Stimulated activated CD4-positive, alpha-beta T cell treated with anti-CD3 and anti-CD28 coated beads, TNF-alpha, amount 100 ng/mL, for 24 hours (primary cell): ENCODE results near the gene PARD3B.

Experiments
- DNase-seq, 3 experiments: peaks; one replicate each; pipeline ENCODE4 v3.0.0-alpha.2; 2020; ENCODE audit warnings: low read depth in 3 of 3

Gene PARD3B

DNA sequence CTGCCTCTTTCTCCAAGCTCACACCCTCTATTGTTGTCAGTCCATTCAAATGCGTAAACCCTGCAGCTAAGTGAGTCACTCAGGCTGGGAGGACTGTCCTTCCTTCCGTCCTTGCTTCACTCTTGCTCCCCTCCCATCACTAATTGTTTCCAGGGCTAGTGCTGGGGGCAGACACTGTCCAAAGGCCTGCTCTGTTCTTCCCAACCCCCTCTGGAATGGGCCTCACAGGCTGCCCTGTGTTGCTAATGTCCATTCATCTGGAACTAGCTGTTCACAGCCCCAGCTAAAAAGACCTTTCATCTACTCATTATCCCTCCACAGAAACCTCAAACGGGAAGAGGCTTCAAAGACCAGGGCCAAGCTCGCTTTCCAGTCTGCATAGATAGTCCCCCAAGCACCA is 1105.2 kb downstream of the PARD3B start:
- no peak for DNase-seq

DNA sequence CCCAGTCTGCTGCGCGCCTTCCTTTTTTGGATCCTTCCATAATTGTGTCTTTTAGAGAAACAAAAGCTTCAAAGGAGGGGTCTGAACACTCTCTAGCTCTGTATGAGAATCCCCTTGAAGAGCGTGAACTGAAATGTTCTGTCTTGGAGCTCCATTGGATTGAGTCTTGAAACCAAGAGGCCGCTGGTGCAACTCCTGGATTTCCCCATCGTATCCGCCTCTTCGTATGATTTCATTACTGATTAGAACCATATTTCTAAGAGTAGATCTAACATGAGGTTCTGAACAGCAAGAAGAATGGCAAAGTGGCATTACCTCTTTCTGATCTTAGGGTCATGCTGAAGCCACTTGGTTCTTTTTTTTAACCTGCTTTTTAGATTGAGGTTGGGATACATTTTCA is 1105.7 kb downstream of the PARD3B start:
- DNase-seq: no peak

DNA sequence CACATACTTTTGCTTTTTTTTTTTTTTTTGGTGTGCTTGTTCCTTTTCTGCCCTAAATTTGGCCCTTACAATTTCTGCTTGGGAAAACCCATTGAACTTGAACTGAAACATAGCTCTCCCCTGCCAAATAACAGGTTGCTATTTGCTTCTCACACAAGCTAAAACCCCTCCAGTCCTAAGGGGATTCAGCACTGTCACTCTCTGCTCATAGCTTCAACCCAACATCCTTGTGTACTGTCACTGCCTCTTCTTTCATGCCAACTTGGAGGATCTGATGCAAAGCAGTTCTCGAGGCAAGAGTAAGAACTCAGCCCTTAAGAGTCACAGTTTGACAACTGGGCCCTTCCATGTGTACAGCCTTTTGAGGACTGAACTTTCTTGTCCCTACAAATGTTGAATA is 1106.4 kb downstream of the PARD3B start:
- DNase-seq: no peak

DNA sequence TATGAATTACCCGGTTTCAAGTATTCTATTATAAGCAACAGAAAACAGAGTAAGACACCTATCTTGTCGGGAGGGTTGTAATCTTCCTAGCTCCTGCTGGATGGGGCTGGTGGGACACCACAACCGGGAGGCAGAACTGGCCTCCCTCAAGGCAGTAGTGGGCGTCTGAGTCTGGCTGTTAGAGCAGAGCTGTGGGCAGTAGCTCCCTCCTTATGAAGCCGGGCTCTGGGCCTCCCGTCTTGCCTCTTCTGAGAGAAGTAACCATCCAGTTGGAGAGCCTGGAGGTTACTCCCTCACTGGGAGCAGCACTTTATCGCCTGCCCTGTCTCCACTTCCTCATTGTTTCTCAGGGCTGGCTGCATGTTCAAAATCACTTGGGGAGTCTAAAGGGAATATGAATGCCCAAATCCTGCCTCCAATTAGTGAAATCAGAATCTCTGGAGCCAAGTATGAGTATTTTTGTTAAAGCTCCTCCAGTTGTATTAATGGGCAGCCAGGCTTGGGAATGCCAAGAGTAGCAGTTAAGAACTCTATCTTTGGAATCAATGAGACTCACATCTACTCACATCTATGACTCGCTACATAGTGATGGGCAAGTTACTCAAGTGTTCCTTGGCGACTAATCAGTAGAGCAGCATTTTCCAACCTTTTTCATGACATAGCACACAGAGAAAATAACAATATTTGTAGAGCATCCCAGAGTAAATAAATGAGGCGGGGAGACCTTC is 1109.8 kb downstream of the PARD3B start:
- DNase-seq: no peak

DNA sequence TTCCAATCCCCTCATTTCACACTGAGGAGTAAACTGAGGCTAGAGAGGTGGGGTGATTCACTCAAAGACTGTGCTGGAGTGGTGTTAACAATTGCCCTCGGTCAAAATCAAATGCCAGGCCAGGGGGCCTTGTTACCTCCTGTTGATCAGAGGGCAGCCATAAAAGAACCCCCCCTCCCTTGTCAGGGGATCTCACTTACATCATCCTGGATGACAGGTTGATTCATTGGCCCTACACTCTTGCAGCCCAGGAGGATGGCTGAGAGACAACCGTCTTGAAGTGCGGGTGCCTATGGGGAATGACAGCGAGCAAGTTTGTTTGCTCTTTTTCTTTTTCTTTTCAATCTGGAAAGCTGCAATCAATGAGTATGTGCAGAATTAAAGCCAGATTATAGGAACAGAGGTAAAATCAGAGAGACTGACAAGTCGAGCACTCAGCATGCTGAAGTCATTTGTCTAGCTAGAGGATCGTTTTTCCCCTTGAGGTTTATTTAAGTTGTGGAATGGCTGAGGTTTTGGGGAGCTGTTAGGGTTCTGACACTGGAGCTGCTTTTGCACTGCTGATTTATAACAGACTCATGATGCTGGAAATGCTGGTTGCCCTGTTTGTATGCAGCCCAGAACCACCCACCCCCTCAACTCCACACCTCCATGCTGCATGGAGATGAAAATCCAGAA is 1110.6 kb downstream of the PARD3B start:
- no peak for DNase-seq

DNA sequence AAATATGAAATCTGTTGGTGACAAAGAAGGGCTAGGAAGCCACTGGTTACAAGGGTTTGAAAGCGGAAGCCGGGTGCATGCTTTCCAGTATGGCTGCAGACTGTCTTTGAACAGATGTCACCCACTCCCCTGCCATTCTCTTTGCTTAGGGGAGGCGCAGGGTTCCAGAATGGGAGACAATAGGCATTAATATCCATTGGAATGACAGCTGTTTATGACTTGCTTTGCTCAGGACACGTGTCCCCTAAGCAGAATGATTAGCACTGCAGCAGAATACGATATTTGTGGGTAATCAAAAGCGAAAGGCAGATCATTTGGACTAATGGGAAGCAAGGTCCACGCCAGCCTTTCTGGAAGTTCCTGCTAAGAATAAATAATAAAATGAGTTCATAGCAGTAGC is 1111.2 kb downstream of the PARD3B start:
- DNase-seq: no peak

DNA sequence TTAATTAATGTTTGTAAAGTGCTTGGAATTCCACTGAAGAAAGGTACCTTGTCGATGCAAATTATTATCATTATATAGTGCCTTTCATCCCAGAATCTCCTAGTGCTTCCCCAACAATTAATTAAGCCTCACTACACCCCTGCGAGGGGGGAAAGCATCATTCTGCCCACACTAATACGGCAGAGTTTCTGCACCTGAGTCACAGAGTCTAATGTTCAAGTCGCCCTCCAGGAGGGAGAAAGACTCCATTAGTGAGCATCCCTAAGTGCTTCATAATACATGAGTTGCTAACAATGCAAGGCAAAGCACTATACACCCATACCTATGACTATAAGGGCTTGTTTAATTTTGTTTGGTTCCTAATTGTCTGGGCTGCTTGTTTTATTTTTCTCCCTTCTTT is 1111.7 kb downstream of the PARD3B start:
- no peak for DNase-seq

DNA sequence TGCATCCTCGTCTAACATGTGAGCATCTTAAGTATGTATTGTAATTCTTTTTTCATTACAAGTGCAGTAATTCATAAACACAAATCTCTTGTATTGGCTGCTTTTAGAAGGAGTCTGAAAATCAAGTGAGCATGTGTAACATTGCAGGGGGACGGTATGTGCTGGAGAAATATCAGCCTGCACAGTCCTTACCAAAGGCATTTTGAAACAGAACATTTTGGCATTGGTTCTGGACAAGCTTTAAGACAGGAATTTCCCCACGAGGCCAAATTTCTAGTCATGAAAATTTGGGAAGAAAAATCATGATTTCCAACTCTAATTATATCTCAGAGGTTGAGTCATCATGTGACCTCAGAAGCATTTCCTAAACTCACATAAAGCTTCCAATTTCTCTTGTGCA is 1112.3 kb downstream of the PARD3B start:
- no peak for DNase-seq

DNA sequence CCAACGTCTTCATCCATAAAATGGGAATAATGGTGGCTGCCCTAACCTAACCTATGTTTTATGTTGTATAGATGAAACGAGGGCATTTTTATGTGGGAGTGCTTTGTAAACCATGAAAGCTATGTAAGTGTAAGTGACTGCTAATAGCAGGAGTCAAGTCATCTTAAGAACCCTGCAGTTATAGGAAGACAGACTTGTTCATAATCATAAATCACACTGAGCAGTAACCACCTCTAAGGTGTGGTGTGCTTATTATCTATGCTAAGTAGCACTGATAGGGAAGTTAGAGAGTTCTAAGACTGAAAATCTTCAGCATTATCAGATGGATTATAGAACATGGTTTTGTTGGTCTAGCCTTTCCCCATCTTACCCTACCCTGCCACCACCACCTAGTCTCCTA is 1112.8 kb downstream of the PARD3B start:
- DNase-seq: no peak

DNA sequence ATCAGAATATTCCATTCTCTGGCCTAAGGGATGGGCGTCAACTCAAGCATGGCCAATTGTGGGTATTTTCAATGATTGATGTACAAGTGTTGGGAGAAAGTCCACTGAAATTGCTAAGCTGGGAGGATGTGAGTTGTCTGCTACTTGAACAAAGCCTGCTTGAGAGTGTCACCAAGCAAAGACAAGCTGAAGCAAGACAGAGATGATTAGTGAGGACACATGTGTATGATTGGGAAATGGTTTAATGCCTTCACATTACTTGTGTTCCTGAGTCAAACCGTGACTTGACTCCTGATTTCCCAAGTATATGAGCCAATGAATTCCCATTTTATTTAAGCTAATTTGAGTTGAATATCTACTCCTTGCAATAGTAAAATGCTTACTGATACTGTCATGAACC is 1113.3 kb downstream of the PARD3B start:
- DNase-seq: no peak

DNA sequence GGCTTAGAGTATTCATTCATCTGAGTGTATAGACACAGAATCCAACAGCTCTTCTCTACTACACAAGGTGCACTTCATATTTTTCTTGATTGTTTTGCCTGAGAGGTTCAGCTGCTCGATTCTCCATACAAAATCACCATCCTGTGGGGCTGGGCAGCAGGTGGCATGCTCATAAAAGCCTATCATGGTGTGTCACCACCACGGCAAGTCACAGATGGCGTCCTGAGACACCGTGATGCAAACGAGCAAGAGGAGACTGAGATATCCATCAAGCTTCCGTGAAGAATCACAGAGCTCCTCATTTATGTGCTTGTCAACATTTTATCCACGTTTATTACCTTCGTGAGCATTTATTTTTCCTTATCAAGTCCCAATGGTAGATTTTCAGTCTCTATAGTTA is 1114.6 kb downstream of the PARD3B start:
- no peak for DNase-seq

DNA sequence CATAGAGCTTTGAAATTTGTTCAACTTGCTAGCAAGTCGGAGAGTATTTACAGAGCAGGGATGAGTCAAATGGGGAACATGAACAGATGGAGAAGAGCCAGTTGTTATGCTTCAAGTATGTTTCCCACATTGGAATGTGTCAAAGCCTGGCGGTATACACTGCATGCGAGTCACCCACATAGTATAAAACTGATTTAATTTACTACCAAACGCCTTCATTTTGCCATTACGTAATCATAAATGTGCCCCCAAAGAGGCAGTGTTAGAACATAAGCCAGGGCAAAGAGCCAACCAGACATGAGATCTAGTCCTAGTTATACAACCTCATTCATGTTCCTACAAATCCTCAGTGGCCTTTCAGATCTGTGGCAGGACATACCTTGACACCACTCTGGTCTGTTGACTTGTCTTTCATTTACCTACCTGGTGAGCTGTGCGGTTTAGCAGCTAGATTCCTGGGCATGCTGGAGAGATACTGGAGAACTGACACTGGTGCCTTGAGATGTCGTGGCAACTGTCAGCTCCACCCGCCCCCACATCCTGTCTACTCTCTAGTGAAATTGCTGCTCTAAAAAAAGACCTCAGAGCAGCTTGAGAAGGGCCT is 1115.3 kb downstream of the PARD3B start:
- peak in 2 of 3 experiments; percentile 21 to 36 for DNase-seq

DNA sequence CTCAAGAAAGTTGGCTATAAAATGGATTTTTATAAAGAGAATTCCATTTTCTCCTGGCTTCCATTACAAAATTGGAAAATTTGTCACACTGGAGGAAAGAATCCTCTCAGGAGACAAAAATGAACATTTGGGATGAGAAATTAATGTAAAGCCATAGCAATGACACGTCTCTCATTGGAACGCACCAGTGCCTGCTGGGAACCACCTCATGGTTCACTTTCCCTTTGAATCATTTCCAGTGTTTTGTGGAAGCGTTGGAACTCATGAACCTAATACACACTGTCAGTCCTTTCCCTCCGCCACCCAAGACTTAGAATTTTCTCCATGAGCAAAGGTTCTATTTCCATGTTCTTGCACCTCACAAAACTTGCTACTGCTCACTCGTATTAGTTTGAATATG is 1116.0 kb downstream of the PARD3B start:
- no peak for DNase-seq

DNA sequence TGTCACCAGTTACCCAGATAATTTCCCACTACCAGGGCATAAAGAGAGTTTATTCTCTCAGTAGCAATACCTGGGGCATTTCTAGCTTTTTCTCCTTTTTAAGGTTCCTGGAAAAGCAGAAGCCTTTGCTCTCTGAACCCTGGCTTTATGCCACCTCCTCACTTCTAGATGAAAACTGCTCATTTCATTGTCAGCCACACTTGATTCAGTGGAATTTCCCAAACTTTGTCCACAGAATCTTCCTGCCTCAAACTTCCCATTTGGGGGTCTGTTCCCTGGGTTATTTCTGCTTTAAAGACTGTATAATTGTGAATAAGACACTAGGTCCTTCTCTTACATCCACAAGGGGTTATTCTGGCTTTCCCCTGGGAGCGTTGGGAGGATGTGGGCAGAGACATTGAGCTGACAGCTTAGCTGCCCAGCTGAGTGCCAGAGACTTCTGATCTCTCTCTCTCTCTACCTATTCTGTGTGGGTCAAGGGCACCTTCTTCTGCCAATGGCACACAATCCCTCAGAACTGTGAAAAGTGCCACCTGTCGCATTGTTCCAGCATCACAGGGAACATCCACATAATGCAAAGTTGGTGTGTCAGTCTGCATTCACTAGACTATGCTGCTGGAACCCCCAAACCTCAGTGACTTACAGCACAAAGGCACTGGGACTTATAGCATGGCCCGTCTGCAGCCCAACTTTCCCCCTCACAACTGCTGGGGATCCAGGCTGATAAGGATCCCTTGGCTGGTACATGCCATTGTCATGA is 1117.1 kb downstream of the PARD3B start:
- no peak for DNase-seq

DNA sequence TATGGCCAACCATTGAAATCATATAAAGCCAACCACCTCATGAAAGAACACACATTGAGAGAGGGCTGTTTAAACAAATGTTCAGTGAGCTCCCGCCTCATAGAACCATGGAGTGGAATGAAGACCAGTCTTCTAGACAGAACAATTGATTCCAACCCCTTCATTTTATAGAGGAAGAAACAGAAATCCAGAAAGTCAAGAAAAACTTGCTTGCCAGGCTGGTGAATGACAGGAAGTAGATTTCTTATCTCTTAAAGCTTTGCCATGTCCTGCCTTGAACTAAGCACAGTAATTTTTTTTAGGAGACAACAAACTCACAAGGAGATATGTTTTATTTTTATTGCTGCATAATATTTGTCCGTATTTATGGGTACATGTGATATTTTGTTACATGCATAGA is 1120.5 kb downstream of the PARD3B start:
- DNase-seq: no peak
